Dedifferentiated amniotic fluid mesenchymal stem cell (primary cell): ENCODE measurements around the gene RPS21.

Experiments used
- DNase-seq: peaks from one replicate; pipeline ENCODE4 v3.0.0-alpha.2; 2016; ENCODE audit errors: extremely low spot score

RPS21 gene

GRCh38 chr20:62378215-62378614, 8.7 kb upstream of the RPS21 start:
- no peak for DNase-seq

- DNase-seq, result peak; percentile 53
Observed at GRCh38 chr20:62381202-62381797, 5.6 kb upstream of the RPS21 start.

- no peak for DNase-seq
Observed at GRCh38 chr20:62381842-62382241, 5.1 kb upstream of the RPS21 start.

- peak; percentile 54 for DNase-seq
Observed at GRCh38 chr20:62382306-62383198, 4.4 kb upstream of the RPS21 start.

GRCh38 chr20:62387219-62387913, 463 bp downstream of the RPS21 start:
- DNase-seq, result no peak

GRCh38 chr20:62387933-62388635, 1.2 kb downstream of the RPS21 start:
- no peak for DNase-seq

GRCh38 chr20:62388839-62389600, 2.1 kb downstream of the RPS21 start:
- DNase-seq, result no peak

- DNase-seq, result no peak
Observed at GRCh38 chr20:62389601-62390087, 2.7 kb downstream of the RPS21 start.

- DNase-seq, result no peak
Observed at GRCh38 chr20:62390317-62391164, 3.6 kb downstream of the RPS21 start.

- no peak for DNase-seq
Observed at GRCh38 chr20:62391165-62392076, 4.5 kb downstream of the RPS21 start.

- DNase-seq, result no peak
Observed at GRCh38 chr20:62392077-62392418, 5.1 kb downstream of the RPS21 start.

- no peak for DNase-seq
Observed at GRCh38 chr20:62392621-62393334, 5.9 kb downstream of the RPS21 start.

GRCh38 chr20:62393335-62393665, 6.4 kb downstream of the RPS21 start:
- DNase-seq, result no peak

GRCh38 chr20:62393830-62394229, 6.9 kb downstream of the RPS21 start:
- no peak for DNase-seq

- no peak for DNase-seq
Observed at GRCh38 chr20:62394248-62395245, 7.6 kb downstream of the RPS21 start.

GRCh38 chr20:62395311-62396242, 8.7 kb downstream of the RPS21 start:
- DNase-seq, result no peak
